Activated effector memory CD4-positive, alpha-beta T cell treated with anti-CD3 and anti-CD28 coated beads, Interleukin-2, amount 50 U/mL, for 16 hours (primary cell): ENCODE measurements around the gene ZBED4.
A peak's percentile ranks its signal among the peaks of the same experiment; 100 is the strongest.
"Not testable (repeated sequence)": the region's sequence is repeated elsewhere in the genome, so short reads cannot be mapped to it uniquely, and the experiment has no call there.

Source experiments
- DNase-seq: peaks from one replicate; pipeline ENCODE4 v3.0.0-alpha.2; 2020

Gene ZBED4, protein sequence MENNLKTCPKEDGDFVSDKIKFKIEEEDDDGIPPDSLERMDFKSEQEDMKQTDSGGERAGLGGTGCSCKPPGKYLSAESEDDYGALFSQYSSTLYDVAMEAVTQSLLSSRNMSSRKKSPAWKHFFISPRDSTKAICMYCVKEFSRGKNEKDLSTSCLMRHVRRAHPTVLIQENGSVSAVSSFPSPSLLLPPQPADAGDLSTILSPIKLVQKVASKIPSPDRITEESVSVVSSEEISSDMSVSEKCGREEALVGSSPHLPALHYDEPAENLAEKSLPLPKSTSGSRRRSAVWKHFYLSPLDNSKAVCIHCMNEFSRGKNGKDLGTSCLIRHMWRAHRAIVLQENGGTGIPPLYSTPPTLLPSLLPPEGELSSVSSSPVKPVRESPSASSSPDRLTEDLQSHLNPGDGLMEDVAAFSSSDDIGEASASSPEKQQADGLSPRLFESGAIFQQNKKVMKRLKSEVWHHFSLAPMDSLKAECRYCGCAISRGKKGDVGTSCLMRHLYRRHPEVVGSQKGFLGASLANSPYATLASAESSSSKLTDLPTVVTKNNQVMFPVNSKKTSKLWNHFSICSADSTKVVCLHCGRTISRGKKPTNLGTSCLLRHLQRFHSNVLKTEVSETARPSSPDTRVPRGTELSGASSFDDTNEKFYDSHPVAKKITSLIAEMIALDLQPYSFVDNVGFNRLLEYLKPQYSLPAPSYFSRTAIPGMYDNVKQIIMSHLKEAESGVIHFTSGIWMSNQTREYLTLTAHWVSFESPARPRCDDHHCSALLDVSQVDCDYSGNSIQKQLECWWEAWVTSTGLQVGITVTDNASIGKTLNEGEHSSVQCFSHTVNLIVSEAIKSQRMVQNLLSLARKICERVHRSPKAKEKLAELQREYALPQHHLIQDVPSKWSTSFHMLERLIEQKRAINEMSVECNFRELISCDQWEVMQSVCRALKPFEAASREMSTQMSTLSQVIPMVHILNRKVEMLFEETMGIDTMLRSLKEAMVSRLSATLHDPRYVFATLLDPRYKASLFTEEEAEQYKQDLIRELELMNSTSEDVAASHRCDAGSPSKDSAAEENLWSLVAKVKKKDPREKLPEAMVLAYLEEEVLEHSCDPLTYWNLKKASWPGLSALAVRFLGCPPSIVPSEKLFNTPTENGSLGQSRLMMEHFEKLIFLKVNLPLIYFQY

DNA sequence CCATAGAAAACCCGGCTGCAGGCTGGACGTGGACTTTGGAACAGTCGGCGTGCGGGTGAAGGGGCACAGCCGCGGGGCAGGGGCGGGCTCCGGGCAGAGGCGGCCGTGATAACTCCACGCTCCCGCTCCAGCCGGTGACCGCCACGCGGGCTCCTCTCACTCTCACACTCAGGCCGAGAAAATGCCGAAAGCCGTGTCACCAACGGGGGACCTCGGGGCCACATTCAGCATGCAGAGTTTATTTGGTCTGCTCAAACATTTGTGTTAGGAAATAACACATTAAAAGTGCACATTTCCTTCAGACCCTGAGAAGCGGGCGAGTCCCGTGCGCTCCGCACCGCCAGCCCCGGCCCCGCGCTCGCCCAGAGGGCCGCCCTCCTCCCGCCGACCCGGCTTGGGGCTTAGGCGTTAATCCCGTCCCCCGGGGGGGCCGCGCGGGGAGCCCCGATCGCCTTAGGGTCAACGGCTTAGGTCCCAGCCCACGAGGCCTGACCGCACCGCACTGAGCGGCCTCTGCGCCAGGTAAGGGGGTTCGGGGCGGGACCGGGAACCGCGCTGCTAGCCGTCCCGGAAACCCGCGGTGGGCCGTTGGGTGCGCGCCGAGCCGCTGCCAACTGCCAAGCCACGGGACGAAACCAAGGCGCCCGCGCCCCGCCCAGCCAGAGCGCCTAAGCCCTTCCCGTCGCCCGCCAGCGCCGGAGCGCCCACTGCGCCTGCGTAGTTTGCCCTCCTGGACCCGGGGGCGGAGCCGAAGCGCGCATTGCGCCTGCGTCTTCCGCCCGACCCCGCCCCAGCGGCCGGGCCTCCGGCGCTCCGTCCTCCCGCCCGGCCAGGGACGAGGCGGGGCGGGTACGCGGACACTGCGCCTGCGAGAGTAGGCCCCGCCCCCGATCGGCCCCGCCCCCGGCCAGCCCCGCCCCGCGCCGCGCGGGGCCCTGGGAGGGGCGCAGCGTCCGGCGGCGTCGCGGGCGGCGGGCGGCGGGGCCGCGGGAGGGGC, at the start of gene ZBED4:
TSS of gene ZBED4 (plus strand) at position 947 of the 997 bp plus-strand sequence. CDS start 29,819 bp downstream, outside the sequence.
- peak; percentile 99 for DNase-seq

DNA sequence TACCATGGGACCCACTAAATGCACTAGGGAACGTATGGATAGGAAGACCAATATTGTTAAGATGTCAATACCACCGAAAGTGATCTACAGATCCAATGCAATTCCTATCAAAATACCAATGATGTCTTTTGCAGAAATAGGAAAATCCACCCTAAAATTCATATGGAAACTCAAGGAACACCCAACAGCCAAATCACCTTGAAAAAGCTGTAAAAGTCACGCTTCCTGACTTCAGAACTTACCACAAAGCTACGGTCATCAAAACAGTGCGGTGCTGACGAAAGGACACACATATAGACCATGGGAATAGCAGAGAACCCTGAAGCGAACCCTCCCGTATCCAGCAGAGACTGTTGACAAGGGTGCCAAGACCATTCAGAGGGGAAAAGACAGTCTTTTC, 46.5 kb upstream of the ZBED4 start:
- no peak for DNase-seq

DNA sequence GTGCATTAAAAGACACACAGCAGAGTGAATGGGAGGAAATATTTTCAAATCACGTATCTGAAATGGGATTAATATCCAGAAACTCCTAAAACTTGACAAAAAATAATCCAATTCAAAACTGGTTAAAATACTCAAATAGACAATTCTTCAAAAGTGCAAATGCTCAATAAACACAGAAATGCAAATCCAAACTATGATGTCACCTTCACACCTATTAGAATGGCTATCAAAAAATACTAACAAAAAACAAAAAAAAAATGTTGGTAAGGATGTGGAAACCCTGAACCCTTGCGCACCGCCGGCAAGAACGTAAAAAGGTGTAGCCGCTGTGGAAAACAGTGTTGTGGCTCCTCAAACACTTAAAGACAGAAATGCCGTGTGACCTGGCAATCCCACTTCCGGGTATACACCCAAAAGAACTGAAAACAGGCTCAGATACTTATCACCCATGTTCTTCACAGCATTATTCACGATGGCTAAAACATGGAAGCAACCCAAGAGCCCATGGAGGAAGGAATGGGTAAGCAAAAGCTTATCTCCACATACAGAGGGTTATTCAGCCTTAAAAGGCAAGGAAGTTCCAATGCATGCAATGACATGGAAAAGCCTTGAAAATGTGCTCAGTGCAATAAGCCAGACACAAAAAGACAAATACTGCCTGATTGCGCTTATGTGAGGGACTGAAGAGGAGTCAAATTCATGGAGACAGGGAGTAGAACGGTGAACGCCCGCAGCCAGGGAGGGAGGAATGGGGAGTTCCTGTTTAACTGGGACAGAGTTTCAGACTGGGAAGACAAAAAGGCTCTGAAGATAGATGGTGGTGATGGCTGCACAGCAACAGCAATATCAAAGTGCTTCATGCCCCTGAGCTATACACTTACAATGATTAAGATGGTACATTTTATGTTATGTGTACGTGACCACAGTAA, 45.6 kb upstream of the ZBED4 start:
- peak; percentile 72 for DNase-seq

DNA sequence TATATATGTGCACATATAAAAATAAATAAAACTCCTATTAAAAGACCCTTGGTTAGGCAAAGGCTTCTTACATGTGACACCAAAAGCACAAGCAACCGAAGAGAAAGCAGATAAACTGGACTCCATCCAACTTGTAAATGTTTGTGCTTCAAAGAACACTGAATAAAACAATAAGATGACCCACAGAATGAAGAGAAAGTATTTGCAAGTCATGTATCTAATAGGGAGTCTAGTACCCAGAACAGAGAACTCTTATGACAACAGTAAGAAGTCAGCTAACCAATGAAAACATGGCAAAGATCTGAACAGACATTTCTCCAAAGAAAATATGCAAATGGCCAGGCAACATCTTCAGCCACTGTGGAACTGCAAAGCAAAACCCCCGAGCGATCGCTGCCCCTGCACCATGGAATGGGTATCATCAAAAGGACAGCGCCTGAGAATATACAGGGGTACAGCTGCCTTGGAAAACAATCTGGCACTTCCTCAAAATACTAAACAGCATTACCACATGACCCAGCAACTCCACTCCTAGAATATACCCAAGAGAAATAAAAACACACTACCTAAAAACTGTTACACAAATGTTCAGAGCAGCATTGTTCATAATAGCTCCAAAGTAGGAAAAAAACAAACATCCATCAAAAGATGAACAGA, 43.2 kb upstream of the ZBED4 start:
- DNase-seq = no peak

DNA sequence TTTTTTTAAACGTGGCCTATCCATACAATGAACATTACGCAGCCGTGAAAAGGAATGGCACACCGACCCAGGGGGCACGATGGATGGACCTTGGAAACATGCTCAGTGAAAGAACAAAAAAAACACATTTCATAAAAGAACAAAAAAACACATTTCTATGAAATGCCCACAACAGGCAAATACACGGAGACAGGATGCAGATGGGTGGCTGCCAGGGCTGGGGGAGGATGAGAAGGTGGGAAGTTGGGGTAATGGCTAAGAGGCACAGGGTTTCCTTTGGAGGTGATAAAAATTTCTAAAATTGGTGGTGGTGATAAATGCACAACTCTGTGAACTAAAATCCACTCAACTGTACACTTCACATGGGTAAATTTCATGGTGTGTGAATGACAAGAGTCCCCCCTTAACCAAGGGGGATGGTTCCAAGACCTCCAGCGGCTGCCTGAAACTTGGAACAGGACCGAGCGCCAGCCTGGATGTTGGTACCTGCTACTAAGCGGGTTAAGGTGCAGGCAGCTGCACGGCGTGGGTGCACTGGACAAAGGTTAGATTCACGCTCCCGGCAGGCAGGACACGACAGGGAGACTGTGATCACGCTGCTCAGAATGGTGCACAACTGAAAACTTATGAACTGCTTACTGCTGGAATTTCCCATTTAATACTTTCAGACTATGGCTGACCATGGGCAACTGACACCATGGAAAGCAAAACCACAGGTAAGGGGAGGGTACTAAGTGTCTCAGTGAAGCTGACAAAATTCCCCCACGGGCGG, 42.4 kb upstream of the ZBED4 start:
- DNase-seq = no peak

DNA sequence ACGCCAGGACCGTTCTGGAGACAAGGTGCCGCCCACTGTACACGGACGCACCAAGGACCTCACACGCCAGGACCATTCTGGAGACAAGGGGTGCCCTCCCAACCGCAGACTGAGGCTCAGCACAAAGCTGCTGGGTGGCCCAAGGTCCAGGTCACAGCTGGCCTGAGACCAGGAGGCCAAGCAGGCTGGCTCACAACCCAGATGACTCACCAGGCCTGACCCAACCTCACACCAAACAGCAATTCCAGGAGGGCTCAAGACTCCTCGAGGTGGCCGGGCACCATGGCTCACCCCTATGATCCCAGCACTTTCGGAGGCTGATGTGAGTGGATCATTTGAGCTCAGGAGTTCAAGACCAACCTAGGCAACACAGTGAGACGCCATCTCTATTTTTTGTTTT, 40.8 kb upstream of the ZBED4 start:
- no peak for DNase-seq

DNA sequence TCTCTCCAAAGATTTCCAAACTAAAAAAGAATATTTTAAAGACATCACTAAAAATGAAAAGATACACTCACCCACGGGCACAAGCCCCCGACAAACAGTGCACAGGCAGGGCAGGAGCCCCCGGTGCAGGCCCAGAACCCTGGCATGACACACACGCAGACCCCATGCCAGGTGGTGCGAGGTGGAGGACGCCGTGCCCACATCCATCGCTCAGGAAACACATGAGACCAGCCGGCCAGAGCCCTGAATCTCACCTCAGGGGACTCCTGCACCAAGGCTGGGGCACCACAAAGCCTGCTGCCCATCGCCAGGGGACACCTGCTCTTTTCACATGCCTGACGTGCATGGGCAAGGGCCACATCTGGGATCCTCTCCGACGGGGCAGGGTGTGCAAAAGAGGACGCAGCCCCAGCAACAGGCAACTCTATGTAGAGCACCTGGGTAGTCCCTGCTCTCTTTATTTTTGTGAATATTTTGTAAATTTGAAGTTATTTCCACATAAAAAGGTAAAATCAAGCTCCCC, 39.4 kb upstream of the ZBED4 start:
- no peak for DNase-seq

DNA sequence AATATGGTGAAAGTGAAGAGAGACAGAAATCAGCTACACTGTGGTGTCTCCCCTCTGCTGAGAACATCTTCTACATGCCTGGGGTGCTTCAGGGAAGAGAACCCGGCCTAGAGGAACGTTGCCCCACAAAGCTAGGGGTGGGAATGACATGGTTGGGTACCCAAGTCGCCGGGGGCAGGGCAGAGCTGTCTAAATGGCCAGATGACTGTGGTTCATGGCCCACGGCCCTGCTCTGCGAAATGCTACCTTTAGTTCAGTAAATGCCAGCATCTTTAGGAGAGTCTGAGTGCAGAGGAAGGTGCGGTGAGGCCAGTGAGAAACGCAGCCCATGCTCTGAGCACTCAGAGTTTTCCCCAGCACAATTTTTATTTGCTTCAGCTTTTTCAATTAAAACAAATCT, 38.8 kb upstream of the ZBED4 start:
- DNase-seq = no peak

DNA sequence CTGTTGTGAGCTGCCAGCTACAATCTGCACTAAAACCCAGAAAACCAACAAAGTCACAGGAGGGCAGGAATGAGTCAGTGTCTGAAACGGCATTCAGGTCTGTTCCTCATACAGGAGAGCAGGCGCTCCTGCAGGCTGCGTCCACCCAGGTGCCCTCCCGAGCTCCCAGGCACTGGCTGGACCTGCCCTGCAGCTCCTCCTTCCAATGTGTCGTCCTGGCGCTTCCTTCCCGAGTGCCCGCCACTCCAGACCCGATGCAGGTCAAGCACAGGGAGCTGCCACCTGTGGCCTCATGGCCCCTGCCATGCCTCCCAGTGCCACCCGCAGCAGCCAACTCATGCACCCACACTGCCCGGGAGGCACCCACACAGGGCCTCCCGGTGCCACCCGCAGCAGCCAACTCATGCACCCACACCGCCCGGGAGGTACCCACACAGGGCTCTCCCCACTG, 38.0 kb upstream of the ZBED4 start:
- no peak for DNase-seq

DNA sequence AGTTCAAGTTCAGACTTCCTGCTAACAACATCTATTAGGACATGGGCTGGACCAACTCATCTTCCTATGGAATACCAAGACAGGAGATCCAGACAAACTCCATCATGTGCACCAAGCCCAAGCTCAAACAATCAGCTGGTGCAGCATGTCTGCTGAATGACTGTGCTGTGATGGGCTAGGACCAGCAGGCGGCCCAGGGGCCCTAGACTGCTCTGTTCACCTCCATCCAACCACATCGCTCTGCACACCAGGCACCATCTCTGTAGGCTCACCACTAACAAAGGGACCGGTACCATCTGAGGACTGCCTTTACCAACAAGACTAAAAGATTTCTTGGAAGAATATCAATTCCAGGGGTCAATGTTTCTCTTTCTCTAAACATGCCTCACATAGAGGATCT, 36.3 kb upstream of the ZBED4 start:
- no peak for DNase-seq

DNA sequence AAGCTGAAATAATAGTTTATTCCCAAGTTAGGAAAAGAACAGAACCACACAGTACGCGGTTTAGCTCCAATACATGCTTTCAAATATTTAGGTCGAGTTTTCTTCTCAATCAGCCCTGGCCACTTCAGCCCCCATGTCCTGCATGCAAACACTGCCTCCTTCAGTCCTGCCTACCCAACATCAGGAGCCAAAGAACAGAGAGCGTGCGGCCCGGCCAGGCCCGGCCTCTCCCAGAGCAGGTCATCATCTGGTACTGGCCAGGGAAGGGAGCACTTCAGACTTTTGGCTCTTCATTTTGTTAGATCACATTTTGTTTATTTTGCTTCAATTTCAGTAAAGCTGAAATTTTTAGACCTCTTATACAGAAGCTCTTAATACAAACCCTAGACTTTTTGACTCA, 32.7 kb upstream of the ZBED4 start:
- no peak for DNase-seq

DNA sequence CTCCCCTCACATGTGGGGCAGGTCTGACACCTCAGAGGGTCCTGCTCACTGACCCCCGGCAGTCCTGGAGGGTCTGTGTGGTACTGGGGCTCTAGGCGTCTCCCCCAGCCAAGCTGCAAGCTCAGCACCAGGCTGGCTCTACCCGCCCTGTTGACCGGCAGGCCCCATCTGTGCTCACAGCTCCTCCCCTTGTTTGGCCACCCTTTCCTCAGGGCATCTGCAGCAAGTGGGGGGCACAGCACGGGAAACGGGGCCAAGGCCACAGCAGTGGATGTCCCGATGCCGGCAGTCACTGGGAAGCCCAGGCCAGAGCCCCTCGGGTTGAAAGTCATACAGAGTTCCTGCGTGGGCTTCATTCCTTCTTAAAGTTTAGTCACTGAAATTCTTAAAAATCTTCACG, 31.9 kb upstream of the ZBED4 start:
- DNase-seq = not testable (repeated sequence)

DNA sequence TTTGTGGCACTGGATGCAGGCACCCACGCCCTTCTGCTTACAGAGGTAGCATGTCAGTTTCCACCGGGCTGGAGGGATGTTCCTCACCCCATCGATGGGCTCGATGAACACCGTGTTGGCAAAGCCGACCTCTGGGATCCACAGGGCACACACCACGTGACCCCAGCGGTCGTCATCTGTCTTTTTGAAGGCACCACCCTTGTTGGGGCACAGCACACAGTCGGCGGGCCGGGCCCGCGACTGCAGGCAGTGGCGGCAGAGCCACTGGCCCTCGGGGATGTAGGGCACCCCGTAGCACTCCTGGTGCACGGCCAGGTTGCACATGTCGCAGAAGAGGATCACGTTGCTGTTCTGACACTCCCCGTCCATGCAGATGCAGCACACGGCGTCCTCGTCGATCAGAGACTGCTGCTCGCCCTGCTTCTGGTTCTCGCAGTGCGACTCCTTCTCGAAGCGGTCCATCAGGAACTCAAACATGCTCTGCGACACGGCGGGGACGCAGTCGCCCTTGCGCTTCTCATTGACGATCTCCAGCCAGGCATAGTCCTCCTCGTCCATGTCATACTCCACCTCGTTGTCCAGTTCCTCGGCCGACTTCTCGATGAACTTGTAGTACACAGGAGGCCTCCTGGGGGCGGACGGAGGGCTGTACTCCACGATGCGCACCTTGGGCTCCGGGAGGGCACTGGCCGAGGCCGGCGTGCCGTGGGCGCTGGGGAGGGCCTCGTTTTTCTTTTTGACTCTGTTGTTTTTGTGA, 30.2 kb upstream of the ZBED4 start:
- no peak for DNase-seq

DNA sequence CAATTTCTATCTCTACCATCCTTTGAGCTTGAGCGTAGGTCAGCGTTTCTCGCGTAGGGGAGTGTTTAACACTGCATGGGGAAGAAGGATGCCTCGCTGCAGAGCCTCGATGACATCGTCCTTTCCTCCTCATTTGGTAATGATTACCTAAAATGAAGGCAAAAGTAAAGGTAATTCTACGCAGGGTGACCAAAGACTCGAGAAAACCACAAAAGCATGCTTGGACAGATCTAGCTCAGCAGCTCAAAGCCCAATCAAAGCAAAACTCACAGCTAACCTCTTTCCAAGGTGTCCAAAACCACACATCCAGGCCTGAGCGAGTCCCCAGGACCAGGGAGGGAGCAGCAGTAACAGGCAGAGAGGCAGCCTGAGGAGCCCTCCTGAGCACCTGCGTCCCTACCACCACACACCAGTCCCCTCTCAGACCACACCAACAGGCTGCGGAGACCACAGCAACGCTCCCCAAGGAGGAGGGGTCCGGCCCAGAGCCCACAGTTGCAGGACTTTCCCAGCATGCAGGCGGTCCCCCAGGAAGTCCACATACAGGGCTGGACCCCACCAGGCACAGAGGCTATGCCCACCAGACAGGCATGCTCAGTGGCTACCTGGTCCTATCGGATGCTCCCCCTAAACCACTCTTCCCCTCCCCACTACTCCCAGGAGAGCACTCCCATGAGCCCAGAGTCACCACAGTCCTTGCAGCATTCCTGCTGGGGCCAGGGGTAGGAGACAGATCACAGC, 29.3 kb upstream of the ZBED4 start:
- DNase-seq = no peak

DNA sequence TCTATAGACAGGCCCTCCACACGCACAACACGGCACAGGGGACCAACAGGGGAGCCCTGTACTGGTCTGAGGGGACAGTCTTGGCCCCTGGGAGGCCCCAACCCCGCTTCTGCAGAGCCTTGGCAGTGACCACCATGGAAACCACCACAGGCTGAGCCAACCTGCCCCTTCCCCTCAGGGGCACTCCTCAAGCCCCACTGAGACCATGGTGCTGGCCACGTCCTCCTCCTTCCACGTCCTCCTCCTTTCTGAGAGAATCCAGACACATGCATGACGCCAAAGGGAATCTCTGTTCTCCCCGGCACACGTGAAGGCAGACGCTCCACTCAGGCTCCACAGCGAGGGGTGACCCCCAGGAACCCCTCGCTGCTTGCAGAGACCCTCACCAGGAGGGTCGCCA, 28.7 kb upstream of the ZBED4 start:
- DNase-seq = no peak

DNA sequence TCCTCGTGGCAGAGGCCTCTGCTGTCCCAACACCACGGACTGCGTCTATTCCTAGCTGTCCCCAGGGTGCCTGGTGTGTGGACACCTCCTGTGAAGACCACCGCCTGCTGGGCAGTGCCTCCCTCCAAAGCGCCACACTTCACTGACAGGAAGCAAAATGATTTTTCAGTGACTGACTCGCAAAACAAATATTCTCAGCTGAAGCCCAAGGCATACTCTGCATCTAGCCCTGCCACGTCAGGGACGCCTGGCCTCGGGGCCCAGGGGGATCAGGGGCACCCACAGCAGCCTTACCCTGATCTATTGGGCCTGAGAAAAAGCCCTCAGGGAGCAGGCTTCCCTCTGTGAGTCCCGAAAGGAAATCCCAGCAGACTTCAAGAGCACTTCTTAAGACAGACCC, 28.2 kb upstream of the ZBED4 start:
- no peak for DNase-seq

DNA sequence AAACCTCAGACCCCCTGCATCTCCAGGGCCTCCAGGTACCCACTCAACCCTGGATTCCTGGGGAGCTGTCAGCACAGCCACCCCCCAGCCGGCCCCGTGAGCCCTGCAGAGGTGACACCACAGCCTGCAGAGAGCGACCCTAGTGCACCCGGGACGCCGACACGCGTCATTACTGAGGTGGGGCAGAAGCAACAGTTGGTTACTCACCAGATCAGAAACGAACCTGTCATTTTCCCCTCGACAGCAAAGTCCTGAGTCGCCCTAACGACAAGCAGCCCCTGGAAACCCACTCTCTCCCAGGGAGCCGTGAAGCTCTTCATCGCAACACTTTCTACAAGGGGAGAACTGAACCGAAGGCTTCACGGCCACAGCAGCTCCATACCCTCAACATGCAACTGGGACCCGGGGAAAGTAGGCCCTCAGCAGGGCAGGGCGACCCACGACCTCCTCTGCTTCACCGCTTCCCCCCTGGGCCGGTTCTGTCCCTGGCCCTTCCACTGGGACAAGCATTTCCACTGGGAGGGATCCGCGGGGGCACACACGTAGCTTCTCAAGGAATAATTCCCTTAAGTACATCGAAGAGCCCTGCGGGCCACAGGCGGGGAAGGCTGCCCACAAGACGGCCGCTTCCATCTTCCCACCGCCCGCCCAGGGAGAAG, 27.6 kb upstream of the ZBED4 start:
- peak; percentile 85 for DNase-seq
